ENCODE data around the gene SLC16A9. TPM values are rescaled to one million over a fixed set of nuclear protein-coding genes. Genes with fewer than 3 reads are reported as not detected.

Gene SLC16A9
- polyA plus RNA-seq, 1 of the 3 experiments (the other 2 are of a cell fraction) = 4.7 TPM

- CTCF ChIA-PET = no interaction called here
- Histone ChIP-seq H3K4me2 (no peak overlapping the region), H3K36me3 (replicated peaks in 1 of 2; ENCODE audit: control insufficient read depth in 1 of 2, insufficient read depth in 2 of 2, low read length in 1 of 2) (no peaks in the 10 kb centered on the region), H3K9me3 (no peaks in the 10 kb centered on the region), H2AFZ (ENCODE audit: low read depth) (no peak overlapping the region), H3K9me2 (no peaks in the 10 kb centered on the region), H4K20me1 (ENCODE audit: insufficient read depth) (no peaks in the 10 kb centered on the region), H3K27me3 (ENCODE audit: insufficient read depth) (no peaks in the 10 kb centered on the region), H3K79me2 (ENCODE audit: insufficient read depth) (no peaks in the 10 kb centered on the region), H3K9ac (no peak overlapping the region), H3K4me3 (ENCODE audit: low read depth in 2 of 2, low read length in 1 of 2) (no peak overlapping the region), H3K4me1 (ENCODE audit: control insufficient read depth in 1 of 2, insufficient read depth in 2 of 2, low read depth in 1 of 2, low read length in 1 of 2) (peaks cover 0 to 8% of the 10 kb centered on the region in 2 experiments; a peak in 2 of 4 replicates), H3F3A (replicated peaks; ENCODE audit: insufficient read depth) (no peaks in the 10 kb centered on the region), H3K27ac (ENCODE audit: low read depth in 2 of 2, low read length in 1 of 2) (no peak overlapping the region)
- no peak for DNase-seq
- WGBS (ENCODE audit: low lambda C conversion rate) = 76% methylated on average over 2 of the region's 2 CpGs
- no peak for TF ChIP-seq TAF1 (IDR thresholded peaks at IDR 0.05; ENCODE audit: borderline replicate concordance, low read depth, low read length)
- TF ChIP-seq ZBTB33 (IDR thresholded peaks at IDR 0.05; ENCODE audit: borderline replicate concordance, low read depth) = no peak
- no peak for TF ChIP-seq MEF2A (IDR thresholded peaks at IDR 0.05; ENCODE audit: borderline replicate concordance, low read depth)
- TF ChIP-seq MAX (IDR thresholded peaks at IDR 0.05; ENCODE audit: low read depth) = no peak
- no peak for TF ChIP-seq MXI1 (IDR thresholded peaks at IDR 0.05; ENCODE audit: low read depth, low read length)
- TF ChIP-seq YY1 (IDR thresholded peaks at IDR 0.05; ENCODE audit: low read depth) = no peak
- no peak for TF ChIP-seq POLR2AphosphoS5 (IDR thresholded peaks at IDR 0.05; ENCODE audit: low read depth, low read length)
- TF ChIP-seq EZH2phosphoT487 (IDR thresholded peaks at IDR 0.05; ENCODE audit: borderline replicate concordance, low read depth) = no peak
- TF ChIP-seq FOXM1 (IDR thresholded peaks at IDR 0.05; ENCODE audit: low read depth) = no peak
- TF ChIP-seq SMC3 (IDR thresholded peaks at IDR 0.05; ENCODE audit: low read depth, low read length) = no peak
- no peak for TF ChIP-seq FOXJ3 (CRISPR knock-in tag; IDR thresholded peaks at IDR 0.05)
- TF ChIP-seq USF2 (IDR thresholded peaks at IDR 0.05; ENCODE audit: borderline replicate concordance, low read depth, low read length) = no peak
- POLR2A ChIA-PET = no interaction called here
These were observed 5.0 kb downstream of the SLC16A9 start for GRCh38 chr10:59704630-59705029.

GRCh38 chr10:59702347-59702746 is 7.3 kb downstream of the SLC16A9 start:
- Histone ChIP-seq H3K4me2 (no peak overlapping the region), H3K9me3 (no peaks in the 10 kb centered on the region), H3K9ac (no peak overlapping the region), H3K4me1 (ENCODE audit: control insufficient read depth in 1 of 2, insufficient read depth in 2 of 2, low read depth in 1 of 2, low read length in 1 of 2) (no peaks in the 10 kb centered on the region), H3K79me2 (ENCODE audit: insufficient read depth) (no peaks in the 10 kb centered on the region), H2AFZ (ENCODE audit: low read depth) (no peak overlapping the region), H3K4me3 (ENCODE audit: low read depth in 2 of 2, low read length in 1 of 2) (no peak overlapping the region), H3K9me2 (no peaks in the 10 kb centered on the region), H4K20me1 (ENCODE audit: insufficient read depth) (no peaks in the 10 kb centered on the region), H3K27me3 (ENCODE audit: insufficient read depth) (no peaks in the 10 kb centered on the region), H3F3A (replicated peaks; ENCODE audit: insufficient read depth) (no peaks in the 10 kb centered on the region), H3K36me3 (replicated peaks in 1 of 2; ENCODE audit: control insufficient read depth in 1 of 2, insufficient read depth in 2 of 2, low read length in 1 of 2) (no peaks in the 10 kb centered on the region), H3K27ac (ENCODE audit: low read depth in 2 of 2, low read length in 1 of 2) (no peak overlapping the region)
- ChIA-PET POLR2A (no interaction called here), CTCF (no interaction called here)
- 76% methylated on average over 4 of the region's 4 CpGs for WGBS (ENCODE audit: low lambda C conversion rate)
- no peak for DNase-seq
- TF ChIP-seq RAD21 (IDR thresholded peaks at IDR 0.05; ENCODE audit: low read length) (no peak), TAF1 (IDR thresholded peaks at IDR 0.05; ENCODE audit: borderline replicate concordance, low read depth, low read length) (no peak), TCF12 (IDR thresholded peaks at IDR 0.05) (no peak), RXRA (IDR thresholded peaks at IDR 0.05; ENCODE audit: borderline replicate concordance, low read depth) (no peak), RFX5 (IDR thresholded peaks at IDR 0.05; ENCODE audit: low read length) (no peak), IRF3 (IDR thresholded peaks at IDR 0.05; ENCODE audit: low read depth, low read length) (no peak), PBX3 (IDR thresholded peaks at IDR 0.05) (no peak), FOXM1 (IDR thresholded peaks at IDR 0.05; ENCODE audit: low read depth) (no peak), SIN3A (IDR thresholded peaks at IDR 0.05; ENCODE audit: borderline replicate concordance, low read depth, low read length) (no peak), ELF1 (IDR thresholded peaks at IDR 0.05) (no peak), MXI1 (IDR thresholded peaks at IDR 0.05; ENCODE audit: low read depth, low read length) (no peak), MEF2A (IDR thresholded peaks at IDR 0.05; ENCODE audit: borderline replicate concordance, low read depth) (no peak), YY1 (IDR thresholded peaks at IDR 0.05; ENCODE audit: low read depth) (no peak), POLR2AphosphoS5 (IDR thresholded peaks at IDR 0.05; ENCODE audit: low read depth, low read length) (no peak), MAX (IDR thresholded peaks at IDR 0.05; ENCODE audit: low read depth) (no peak), FOXJ3 (CRISPR knock-in tag; IDR thresholded peaks at IDR 0.05) (no peak), JUND (IDR thresholded peaks at IDR 0.05) (no peak), NRF1 (IDR thresholded peaks at IDR 0.05; ENCODE audit: low read depth, low read length) (no peak), CHD2 (IDR thresholded peaks at IDR 0.05; ENCODE audit: low read length, partially characterized antibody) (no peak)
